GM19452 (cell line): ENCODE data around the gene SP3.

Experiments used
- ATAC-seq: cut with Tn5 transposase; IDR thresholded peaks from one replicate; pipeline ENCODE4 v1.9.1; 2021; ENCODE audit not compliant: unreplicated experiment

The SP3 gene

DNA sequence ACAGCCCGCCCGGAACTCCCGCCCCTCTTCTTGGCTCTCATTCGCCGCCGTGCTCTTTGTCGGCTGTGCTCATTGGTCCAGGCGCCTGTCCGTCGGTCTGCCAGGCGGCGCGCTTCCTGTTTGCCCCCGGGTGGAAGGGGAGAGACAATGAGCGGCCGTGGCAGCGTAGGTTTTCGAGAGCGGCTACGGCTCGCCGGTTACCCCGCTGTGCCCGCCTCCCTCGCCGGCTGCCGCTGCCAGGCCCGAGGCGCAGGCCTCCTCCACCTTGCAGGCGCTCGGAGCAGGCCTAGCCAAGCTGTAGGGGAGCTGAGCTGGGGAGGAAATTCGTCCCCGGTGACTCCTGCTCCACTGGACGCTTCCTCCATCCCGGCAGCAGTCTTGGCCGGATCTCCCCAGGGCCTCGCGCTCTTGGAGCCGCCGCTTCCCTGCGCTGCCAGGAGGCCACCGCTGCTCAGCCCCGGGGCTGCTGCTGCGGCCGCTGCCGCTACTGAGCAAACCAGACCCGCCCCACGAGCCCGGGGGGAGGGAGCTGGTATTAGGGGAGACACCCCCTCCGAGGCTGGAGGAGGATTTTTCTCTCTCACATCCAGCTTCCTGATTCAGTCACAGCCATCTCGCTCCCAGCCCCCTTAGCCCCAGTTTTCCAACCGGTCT is at the start of gene SP3:
TSS of gene SP3 (minus strand) at position 2 of the 654 bp plus-strand sequence. CDS start 202 bp downstream, outside the sequence.
- ATAC-seq, result peak; percentile 72

DNA sequence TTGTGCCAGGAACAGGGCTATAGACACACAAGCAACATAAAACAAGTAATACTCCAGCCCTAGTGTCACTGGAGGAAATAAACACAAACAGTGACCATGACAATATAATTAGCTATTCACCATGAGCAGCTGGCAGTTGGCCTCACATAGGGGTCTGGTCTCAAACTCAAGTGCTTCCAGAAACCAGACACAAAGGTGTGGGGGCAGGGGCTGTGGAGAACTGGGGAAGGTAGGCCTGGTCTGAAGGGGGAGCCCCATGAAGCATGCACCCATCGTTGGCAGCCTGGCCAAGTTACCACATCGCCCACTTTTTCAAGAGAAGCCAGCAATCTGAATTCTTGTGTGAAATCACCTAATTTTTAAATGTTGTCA is 49.5 kb upstream of the SP3 start:
- no peak for ATAC-seq

DNA sequence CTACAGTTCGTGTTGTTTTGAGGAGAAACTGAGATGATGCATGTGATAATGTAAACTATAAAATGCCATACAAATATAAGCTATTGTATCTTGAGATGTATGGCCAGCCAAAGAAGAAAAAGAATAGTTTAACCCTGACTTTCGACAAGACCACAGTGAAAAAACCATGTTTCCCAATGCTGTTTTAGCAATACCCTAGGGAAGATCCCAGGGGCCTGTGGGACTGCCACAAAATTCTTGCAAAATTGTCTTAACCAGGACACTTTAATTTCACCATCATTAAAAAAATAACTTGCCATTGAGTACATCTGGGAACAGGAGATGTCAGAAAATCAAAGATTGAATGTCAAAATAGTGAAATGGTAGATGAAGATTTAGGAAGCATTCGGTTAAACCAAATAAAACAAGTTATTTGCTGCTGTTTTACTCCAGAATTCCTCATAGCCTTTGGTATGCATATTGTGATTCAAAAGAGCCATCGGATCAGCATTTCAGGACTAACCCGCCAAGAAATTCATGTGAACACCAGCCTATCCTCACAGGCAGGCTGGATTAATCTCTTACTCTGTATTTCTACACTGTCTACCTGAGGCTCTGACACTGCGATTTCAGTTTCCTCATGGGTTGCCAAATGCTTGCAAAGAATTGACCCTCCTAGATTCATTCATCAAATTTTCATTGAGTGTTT is 49.0 kb upstream of the SP3 start:
- ATAC-seq, result no peak

DNA sequence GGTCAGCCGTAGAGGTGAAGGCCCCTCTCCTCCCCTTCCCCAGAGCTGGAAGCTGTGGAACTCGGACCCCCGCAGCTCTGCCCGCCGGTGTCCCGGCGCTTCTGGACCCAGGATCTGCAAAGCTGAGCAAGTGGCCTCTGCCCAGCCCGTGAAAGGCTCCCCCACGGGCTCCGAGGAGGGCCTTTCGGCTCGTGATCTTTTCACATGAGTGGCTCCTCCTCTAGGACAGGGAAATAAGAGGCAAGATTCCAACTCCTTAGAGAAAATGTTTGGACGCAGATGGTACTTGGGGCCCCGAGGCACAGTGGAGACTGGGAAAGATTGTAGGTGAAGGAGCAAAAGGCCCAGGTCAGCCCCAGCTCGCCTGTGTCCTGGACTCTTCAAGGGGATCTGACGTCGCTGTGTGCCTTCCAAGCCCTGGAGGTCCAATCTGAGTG is 48.2 kb upstream of the SP3 start:
- ATAC-seq, result no peak

DNA sequence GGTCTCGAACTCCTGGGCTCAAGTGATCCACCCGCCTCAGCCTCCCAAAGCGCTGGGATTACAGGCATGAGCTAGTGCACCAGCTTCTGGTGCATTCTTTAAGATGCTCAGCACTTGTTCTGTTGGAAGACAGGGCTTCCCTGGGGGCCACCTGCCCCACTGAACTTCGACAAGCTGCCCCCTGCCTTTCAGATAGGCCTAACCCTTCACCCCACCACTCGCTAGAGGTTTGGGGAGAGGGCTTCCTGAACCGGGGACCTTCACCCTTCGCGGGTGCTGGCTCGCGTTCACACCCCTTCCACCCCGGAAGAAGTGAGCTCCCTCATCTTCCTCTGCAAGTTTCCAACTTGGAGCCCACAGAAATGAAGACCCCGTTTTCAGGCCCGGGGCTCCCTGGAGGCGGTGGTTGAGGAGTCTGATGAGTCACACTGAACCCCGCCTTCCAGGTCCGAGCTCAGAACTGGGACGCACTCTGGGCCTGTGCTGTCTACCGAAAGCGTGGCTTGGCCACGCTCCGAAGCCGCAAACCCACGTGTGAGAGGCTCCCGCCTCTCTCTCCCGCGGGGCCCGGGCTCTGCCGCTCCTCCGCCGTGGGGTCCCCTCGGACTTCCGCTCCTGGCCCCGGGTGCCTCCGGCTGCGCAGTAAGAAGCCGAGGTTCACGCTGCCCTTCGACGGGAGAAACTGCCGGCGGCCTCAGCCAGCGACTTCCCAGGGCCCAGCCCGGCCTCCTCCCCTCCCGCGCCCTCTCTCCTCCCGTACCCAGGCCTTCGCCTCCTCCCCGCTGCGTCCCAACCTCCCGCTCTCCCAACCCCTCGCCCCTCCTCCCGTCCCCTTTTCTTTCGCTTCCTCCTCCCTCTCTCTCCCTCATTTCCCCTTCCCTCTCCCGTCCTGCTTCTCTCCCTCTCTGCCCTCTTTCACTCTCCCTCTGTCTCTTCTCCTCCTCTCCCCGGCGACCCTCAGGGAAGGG is 47.5 kb upstream of the SP3 start:
- ATAC-seq, result no peak

DNA sequence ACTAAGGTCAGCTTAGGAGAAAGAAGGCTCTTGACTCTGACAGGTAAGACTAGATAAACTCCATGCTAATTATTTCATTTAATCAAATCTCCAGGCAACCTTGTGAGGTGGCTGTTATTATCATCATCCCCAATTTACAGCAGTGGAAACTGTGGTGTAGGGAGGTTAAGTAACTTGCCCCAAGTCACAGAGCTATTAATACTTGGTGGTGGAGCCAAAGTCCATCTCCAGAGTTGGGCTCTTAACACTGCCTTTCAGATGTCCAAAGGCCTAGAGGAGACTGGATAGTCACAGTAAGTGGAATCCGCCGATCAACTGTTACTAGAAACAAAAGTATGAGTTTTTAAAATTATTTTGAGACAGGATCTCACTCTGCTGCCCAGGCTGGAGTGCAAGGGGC is 46.6 kb upstream of the SP3 start:
- ATAC-seq, result no peak

DNA sequence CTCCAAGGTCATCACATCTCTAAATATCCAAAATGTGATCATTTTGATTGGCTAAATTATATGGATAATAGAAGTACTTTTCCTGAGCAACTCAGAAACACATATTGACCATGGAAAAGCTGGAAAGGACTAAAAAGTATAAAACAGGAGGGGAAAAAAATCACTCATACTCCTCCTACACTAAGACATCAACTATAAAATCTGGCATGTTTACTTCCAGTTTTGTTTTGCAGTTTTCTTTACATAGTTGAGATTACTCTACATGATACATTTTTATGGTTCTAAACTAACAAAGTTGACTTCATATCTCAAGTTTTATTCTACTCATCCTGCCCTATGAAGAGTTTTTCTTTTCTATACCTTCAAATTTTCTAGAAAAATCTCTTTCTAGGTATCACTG is 46.0 kb upstream of the SP3 start:
- no peak for ATAC-seq

DNA sequence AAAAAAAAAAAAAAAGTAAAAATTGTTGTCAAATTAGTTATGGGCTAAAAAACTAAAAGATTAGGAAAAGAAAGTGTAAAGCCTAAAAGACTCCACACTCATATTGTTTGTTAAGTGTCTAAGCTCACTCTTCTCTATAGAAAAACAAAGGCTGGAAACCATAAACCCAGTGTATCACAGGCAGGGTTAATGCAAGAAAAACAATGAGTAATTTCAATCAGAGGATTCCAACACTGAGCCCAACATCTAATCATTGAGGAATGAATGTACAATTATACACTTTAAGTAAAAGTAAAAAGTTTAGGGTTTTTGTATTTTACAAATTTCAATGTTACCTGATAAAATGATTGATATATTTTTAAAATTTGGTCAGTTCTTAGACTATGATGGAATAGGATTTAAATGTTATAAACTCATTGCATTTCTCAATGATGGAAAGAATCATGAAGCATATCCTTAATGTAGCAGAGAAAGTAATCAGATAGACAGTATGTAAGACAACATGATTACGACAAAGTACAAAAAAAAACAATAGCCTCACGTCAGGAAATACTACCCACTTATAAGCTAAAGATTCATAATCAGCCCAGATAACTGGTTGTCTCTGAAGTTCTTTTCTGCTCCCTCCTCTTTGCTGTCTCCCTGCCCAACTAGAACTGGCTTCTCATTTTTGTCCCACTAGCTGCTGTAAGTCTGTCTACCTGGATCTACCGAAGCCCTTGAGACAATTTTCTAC is 44.5 kb upstream of the SP3 start:
- no peak for ATAC-seq

DNA sequence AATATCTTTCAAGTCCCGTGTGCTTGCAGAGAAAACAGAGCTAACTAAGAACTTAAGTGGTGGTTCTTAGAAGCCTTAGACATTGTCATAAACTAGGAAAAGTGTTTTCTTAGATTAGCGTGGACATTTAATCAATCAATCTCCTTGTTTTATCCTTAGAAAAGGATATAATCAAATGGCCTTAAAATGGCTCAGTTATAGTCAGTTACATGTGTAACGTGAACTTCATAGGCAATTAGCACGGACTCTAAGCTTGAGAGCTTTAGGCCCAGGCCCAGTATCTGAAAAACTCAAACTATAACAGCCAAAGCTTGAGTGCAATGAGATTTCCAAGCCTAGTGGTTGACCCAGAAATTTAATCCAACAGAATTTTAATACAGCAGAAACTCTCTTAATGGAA is 43.5 kb upstream of the SP3 start:
- ATAC-seq, result no peak

DNA sequence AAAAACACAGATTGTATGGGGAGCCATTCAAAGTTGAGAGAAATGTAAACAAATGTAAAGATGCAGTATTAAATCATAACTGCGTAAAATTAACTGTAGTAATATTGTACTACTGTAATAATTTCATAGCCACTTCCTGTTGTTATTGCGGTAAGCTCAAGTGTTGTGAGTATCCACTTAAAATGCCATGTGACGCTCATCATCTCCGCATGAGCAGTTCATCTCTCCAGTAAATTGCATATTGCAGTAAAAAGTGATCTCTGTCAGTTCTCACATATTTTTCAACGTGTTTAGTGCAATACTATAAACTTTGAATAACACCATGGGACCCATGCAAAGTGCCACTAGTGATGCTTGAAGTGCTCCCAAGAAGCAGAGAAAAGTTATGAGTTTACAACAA is 41.8 kb upstream of the SP3 start:
- ATAC-seq, result no peak

DNA sequence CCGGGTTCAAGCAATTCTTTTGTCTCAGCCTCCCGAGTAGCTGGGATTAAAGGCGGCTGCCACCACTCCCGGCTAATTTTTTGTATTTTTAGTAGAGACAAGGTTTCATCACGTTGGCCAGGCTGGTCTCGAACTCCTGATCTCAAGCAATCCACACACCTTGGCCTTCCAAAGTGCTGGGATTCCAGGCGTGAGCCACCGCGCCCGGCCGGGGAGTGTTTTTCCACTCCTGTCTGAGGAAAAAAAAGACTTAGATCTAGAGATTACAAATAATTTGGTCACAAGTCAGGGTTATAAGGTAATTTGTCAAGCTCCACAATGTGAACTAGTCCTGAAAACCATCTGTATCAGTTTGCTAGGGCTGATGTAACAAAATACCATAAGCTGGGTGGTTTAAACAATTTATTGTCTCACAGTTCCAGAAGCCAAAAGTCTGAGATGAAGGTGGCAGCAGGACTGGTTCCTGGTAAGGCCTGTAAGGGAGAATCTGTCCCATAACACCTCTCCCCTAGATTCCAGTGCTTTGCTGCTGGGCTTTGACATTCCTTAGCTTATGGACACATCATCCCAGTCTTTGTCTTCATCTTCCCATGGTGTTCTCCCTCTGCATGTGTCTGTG is 40.7 kb upstream of the SP3 start:
- no peak for ATAC-seq

DNA sequence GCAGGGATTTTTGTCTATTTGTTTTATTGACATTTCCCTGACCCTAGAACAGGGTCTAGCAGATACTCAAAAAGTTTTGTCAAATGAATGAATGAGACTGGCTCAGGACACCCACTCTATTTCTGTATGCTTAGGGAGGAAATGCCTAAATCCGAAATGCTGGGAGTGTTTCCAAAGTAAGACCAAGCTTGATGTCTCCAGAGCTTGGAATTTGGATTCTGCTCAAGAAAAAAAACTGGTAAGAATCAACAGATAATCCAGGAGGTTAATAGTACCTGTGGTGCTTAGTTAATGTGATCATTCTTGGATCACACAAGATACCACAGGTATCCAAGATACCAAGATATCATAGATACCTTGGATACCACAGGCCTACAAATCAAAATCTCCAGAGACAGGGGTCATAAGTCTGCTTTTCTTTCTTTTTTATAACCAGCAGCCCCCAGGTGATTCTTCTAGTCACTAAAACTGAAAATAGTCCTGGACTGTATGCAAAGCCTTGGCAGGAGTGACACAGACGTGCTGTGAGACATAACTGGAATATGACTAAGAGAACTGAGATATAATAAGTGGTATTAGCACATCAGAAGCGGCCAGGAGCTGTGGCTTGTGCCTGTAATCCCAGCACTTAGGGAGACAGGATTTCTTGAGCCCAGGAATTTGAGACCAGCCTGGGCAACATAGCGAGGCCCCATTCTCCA is 39.9 kb upstream of the SP3 start:
- ATAC-seq, result no peak

DNA sequence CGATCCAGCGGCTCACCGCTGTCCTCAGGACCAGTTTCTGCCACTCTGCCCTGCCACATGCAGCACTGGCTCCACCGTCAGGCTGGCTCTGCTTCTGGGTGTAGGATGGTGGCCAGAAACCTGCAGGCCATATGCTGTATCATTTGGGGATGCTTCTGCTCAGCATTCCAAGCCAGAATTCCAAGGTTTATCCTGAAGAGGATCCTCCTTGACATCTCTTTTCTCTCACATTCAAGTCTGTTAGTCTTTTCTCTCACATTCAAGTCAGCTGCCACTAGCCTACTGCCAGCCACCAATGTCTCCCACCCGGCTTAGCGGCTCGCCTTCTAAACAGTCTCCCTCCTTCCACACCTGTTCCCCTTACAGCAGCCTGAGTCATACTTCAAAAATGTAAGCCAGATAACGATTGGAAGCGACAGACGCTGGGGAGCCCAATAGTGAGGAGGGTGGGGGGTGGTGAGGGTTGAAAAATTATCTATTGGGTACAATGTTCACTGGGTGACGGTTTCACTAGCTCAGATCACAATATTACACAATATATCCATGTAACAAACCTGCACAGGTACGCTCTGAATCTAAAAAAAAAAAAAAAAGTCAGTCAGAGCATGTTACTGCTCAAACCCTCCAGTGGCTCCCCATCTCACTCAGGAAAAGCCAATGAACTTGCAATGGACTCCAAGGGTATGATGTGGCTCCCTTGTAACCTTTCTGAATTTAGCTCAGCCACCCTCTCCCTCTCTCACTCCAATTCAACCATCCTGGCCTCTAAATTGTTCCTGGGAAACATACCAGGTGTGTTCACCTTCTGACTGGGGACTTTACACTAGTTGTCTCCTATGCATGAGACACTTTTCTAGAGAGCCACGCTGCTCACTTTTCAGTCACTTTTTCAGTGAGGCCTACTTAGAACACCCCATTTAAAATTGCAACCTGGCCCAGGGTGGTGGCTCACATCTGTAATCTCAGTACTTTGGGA is 38.8 kb upstream of the SP3 start:
- no peak for ATAC-seq

DNA sequence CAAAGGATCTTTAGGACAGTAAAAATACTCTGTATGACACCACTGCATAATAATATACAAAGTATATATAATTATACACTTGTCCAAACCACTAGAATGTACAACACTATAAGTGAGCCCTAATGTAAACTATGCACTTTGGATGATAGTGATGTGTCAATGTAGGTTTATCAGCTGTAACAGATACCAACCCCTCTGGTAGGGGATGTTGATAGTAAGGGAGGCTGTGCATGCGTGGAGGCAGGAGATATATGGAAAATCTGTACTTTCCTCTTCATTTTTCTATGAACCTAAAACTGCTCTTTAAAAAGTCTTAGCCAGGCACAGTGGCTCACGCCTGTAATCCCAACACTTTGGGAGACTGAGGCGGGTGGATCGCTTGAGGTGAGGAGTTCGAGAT is 37.5 kb upstream of the SP3 start:
- no peak for ATAC-seq

DNA sequence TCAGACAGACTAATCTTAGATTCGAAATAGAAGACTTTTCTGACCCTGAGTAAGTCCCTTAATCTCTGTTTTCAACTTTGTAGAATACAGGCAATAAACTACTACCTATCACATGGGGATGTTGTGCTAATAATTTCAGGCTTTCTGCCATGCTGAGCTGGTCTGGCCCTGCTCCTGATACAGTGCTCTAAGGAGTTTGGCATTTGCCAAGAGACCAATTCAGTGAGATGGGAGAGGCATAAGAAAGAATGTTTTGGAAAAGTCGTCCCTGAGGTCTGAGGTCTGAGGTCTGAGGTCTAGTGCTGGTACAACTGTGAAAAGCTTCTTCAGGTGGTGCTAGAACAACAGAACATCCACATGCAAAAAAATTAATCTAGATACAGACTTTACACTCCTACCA is 35.9 kb upstream of the SP3 start:
- no peak for ATAC-seq

DNA sequence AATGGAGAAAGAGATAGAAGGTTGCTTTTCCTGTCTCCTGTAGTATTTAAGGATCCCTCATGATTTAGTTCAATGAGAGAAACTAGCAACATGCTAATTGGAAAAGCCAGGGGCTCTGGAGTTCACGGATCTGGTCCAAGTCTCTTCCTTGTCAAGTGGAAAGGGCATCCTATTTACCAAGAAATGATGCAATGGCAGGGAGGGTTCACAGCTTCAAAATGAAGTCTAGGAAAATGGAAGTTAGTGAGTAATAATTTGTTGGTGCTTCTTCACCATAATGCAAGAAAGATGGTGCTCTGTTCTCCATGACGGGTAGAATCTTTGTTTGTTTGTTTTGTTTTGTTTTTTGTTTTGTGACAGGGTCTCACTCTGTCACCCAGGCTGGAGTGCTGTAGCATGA is 34.6 kb upstream of the SP3 start:
- no peak for ATAC-seq

DNA sequence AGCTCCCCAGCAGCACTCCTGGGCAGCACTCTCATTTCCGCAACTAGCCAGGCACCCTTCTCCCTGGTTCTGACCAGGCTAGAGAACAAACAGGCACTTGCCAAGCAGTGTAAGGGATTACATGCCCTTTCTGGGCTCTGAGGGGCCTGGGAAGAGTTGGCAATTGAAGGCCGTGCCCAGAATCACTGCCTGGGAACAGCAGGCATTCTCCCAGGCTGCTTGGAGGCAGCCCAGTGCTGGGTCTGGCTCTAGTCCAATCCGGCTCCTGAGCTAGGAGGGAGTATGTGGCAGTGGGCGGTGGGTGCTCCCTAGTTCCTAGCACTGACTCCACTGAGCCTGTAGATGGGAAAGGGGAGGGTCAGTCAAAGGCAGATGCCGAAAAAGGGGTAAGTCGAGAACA is 34.1 kb upstream of the SP3 start:
- ATAC-seq, result no peak

DNA sequence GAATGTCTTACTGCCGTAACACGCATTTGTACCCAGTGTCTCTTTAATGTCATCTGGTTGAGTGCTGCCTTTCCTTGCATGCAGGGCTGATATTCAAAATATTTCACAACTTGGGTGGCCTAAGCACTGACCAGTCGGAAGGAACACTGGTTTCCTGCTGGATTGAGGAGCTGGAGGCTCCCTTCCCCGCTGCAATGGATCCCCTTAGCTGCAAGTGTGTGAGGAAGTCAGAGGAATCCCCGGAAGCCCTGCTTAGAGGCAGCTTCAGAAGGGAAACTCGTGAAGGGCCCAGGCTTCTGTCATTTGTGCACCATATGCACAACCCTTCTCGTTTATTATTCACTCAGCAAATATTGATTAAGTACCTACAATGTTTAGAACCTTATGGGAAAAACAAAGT is 33.2 kb upstream of the SP3 start:
- no peak for ATAC-seq

DNA sequence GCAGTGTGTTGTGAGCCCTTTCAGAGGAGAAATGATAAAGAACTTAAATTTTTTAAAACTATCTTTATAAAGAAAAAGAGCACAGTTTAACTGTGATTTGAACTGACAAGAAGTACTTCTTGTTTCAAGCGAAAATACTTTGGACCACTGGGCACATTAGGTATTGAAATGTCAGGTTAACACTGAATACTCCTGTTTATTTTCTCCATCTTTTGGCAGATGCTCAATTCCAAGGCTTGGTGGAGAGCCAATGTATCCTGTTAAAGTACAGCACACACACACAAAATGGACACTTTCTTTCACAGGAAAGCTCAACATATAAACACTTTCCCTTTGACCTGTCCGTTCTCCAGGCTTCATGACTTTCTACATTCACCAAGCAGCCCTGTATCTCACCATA is 32.6 kb upstream of the SP3 start:
- no peak for ATAC-seq
